ENCODE results near the gene SKIC8.

SKIC8 gene

GRCh38 chr15:78290222-78290621 lies 9.2 kb downstream of the SKIC8 start:
- DNase-seq: no peak

GRCh38 chr15:78284758-78285157 lies 14.7 kb downstream of the SKIC8 start:
- no peak for DNase-seq

- no peak for DNase-seq
Measured at GRCh38 chr15:78282324-78282723, 17.1 kb downstream of the SKIC8 start.

- no peak for DNase-seq
Measured at GRCh38 chr15:78280319-78281072, 18.9 kb downstream of the SKIC8 start.

- DNase-seq: no peak
Measured at GRCh38 chr15:78276064-78276943, 23.1 kb downstream of the SKIC8 start.

- no peak for DNase-seq
Measured at GRCh38 chr15:78274994-78275393, 24.4 kb downstream of the SKIC8 start.

GRCh38 chr15:78272776-78273175 lies 26.6 kb downstream of the SKIC8 start:
- no peak for DNase-seq

- DNase-seq: no peak
Measured at GRCh38 chr15:78272316-78272715, 27.1 kb downstream of the SKIC8 start.

GRCh38 chr15:78266806-78267205 lies 32.6 kb downstream of the SKIC8 start:
- DNase-seq: no peak

- DNase-seq: no peak
Measured at GRCh38 chr15:78266229-78266628, 33.2 kb downstream of the SKIC8 start.

GRCh38 chr15:78265752-78266224 lies 33.6 kb downstream of the SKIC8 start:
- no peak for DNase-seq

GRCh38 chr15:78265137-78265460 lies 34.3 kb downstream of the SKIC8 start:
- no peak for DNase-seq

- DNase-seq: peak; percentile 16
Measured at GRCh38 chr15:78264304-78265136, 34.9 kb downstream of the SKIC8 start, which contains the start of gene DNAJA4. Gene DNAJA4, plus strand, starts transcription at chr15:78264562. Its CDS starts 202 bp downstream, at chr15:78264764.

- no peak for DNase-seq
Measured at GRCh38 chr15:78263907-78264303, 35.5 kb downstream of the SKIC8 start.

- DNase-seq: no peak
Measured at GRCh38 chr15:78263351-78263781, 36.0 kb downstream of the SKIC8 start.

GRCh38 chr15:78261062-78261461 lies 38.3 kb downstream of the SKIC8 start:
- DNase-seq: no peak

- no peak for DNase-seq
Measured at GRCh38 chr15:78260489-78260888, 38.9 kb downstream of the SKIC8 start.

- no peak for DNase-seq
Measured at GRCh38 chr15:78259232-78259631, 40.2 kb downstream of the SKIC8 start.

GRCh38 chr15:78257681-78258080 lies 41.7 kb downstream of the SKIC8 start:
- no peak for DNase-seq

GRCh38 chr15:78256044-78256437 lies 43.4 kb downstream of the SKIC8 start:
- DNase-seq: no peak

- no peak for DNase-seq
Measured at GRCh38 chr15:78255421-78256043, 43.9 kb downstream of the SKIC8 start.

GRCh38 chr15:78251136-78251535 lies 48.3 kb downstream of the SKIC8 start:
- no peak for DNase-seq

GRCh38 chr15:78249131-78249530 lies 50.3 kb downstream of the SKIC8 start:
- DNase-seq: no peak
